Metanephros (tissue), 2 donors: ENCODE data around the gene TNP2. TPM values are rescaled to one million over a fixed set of nuclear protein-coding genes. Genes with fewer than 3 reads are reported as not detected.

Source experiments
- small RNA-seq: library from RNA; depleted of rRNA; stranded (forward); fragments of <200 nt; gene quantifications from one replicate; pipeline ENCODE3, GENCODE V24; 2014; ENCODE audit warnings: low replicate concordance
- total RNA-seq: library from RNA; depleted of rRNA; stranded (reverse); fragments of >200 nt; gene quantifications from one replicate; pipeline ENCODE4 v1.2.3, GENCODE V29; 2014

TNP2 gene
- total RNA-seq: not detected

GRCh38 chr16:11268921-11269375 is at the start of gene TNP2:
TNP2 (minus strand) TSS chr16:11269325; CDS start chr16:11269262, 63 bp downstream.

DNA sequence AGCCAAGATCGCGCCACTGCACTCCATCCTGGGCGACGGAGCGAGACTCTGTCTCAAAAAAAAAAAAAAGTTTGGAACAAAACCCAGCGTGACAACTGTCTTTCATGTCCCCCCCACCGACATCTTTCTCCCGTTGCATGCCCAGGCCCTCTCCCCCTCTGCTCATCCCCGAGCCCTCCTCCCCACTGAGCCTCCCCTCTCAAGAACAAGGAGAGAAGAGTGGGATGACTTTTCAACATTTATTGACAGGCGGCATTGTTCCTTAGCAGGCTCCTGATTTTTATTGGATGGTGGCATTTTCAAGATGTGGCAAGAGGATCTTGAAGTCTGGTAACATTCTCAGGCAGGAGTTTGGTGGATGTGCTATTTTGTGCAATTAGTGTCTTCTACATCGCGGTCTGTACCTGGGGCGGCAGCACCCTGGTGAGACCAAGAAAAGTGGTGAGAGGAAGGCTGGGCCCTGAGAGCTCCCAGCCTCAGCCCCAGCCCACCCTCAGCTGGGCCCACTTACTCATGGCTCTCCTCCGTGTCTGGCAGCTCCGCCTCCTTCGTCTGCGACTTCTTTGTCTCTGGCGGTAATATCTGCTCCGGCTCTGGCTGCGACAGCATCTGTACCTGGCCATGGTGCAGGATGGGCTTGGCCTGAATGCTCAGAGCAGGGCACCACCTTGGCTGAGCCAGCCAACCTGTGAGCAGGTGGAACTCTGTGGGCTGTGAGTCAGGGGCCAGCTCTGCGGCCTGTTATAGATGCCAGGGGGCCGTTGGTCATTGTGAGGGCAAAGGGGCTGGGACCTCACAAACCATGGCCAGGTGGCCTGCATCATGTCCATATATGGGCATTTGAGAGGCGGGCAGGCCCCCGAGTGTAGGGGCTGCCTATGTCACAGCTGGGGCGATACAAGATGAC is 11.7 kb upstream of the TNP2 start, which contains the start of gene PRM1:
Gene PRM1 (minus strand): TSS at position 715 of the 907 bp plus-strand sequence. CDS start 92 bp downstream, at position 623.

GRCh38 chr16:11276143-11276895 is 7.2 kb upstream of the TNP2 start, which contains the start of gene PRM2:
PRM2 (minus strand) TSS chr16:11276480; CDS start chr16:11276370, 110 bp downstream.

DNA sequence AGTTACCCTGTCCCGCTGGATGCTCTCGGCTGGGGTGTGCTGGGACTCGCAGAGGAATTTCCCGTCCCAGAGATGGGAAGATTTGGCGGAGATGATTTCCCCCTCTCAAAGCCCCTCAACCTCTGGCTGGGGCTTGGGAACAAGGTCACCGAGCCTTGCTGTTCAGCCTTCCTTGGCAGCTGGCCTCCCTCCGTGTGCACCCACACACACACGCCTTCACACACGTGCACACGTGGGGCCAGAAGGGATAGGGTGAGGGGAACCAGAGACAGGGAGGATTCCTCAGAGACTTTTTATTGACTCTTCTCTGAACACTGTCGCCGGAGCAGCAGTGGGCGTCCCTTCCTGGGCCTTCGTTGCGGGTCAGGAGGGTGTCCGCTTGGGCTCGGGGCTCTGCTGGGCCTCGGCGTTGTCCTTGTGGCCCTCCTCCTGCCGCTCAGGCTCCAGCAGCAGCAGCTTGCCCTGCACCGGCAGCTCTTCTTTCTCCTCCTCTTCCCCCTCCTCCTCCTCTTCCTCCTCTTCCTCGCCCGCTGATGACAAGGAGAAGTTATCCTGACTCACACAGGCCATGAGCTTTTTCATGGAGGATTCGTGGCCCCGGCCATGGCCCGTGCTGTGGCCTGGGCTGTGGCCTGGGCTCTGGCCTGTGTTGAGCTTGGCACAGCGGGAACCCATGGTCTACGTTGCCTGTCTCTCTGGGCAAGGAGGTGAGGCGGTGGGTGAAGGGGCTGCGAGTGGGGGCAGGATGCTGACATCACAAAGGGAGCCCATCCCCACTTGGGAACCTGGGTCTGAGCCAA is 4.0 kb upstream of the TNP2 start, which contains the start of gene PRM3:
Gene PRM3 (minus strand): TSS at position 709 of the 800 bp plus-strand sequence. CDS start 34 bp downstream, at position 675.

DNA sequence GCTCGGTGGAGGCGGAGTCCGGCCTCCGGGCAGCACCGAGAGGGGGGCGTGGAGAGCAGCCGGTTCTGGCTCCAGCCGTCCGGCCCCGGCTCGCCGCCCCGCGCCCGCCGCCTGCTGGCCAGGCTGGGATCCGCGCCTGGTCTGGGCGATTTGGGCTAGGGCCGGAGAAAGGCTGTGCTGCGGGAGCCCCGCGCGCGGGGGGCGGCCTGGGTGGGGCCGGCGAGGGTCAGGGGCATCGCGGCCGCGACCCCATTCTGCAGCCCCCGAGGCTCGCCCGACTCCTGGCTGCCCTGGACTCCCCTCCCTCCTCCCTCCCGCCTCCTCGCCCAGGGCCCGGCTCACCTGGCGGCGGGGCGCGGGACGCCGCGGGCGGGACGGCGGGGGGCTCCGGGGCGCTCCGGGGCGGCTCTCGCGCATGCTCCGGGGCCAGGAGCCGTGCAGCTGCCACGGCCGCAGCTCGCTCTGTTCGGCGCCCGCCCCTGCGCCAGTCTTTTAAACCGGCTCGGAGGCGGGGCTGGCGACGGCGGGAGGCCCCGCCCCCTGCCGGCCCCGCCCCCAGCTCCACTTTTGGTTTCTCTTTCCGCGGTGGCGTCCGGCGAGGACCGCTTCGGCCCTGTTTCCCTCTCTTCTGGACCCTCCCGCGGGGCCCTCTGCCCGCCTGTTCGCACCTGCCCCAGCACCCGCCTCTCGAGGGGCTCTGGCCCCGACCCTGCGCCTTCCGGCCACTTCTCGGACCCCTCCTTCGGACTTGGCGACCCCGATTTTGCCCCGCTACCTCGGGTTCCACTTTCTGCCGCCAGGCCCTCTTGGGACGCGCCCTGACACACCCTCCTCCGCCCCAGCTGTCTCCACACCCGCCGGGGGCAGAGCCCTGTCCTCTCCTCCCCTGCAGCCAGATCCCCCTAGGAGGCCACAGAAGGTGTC is 13.1 kb downstream of the TNP2 start, which contains the start of gene SOCS1:
Gene SOCS1 (minus strand): TSS at position 468 of the 924 bp plus-strand sequence. CDS start 726 bp downstream, outside the sequence.

Small RNAs within 50 kb of the gene (small RNA-seq; reads per million reads assigned to genes)
- gene MIR548H2 (not detected), gene RF00019 (not detected), gene RF00554 (not detected)

Other genes with a start within 250 kb of the TNP2 start
- 25.8 TPM for gene SOCS1, start 13.1 kb downstream of the TNP2 start, total RNA-seq
- not detected for gene PRM3, start 4.3 kb upstream of the TNP2 start, total RNA-seq
- gene PRM2, start 7.2 kb upstream of the TNP2 start, total RNA-seq: not detected
- not detected for gene PRM1, start 12.0 kb upstream of the TNP2 start, total RNA-seq
- gene RMI2, start 76.1 kb upstream of the TNP2 start, total RNA-seq: 11.4 TPM